Activated CD4-positive, alpha-beta T cell treated with anti-CD3 and anti-CD28 coated beads, Interleukin-2, amount 50 U/mL, for 48 hours (primary cell): ENCODE measurements around the gene DIP2B.
"Not testable (repeated sequence)": the region's sequence is repeated elsewhere in the genome, so short reads cannot be mapped to it uniquely, and the experiment has no call there.

ENCODE experiments used
- DNase-seq, 2 experiments: peaks; one replicate each; pipeline ENCODE4 v3.0.0-alpha.2; 2020

DIP2B gene, protein sequence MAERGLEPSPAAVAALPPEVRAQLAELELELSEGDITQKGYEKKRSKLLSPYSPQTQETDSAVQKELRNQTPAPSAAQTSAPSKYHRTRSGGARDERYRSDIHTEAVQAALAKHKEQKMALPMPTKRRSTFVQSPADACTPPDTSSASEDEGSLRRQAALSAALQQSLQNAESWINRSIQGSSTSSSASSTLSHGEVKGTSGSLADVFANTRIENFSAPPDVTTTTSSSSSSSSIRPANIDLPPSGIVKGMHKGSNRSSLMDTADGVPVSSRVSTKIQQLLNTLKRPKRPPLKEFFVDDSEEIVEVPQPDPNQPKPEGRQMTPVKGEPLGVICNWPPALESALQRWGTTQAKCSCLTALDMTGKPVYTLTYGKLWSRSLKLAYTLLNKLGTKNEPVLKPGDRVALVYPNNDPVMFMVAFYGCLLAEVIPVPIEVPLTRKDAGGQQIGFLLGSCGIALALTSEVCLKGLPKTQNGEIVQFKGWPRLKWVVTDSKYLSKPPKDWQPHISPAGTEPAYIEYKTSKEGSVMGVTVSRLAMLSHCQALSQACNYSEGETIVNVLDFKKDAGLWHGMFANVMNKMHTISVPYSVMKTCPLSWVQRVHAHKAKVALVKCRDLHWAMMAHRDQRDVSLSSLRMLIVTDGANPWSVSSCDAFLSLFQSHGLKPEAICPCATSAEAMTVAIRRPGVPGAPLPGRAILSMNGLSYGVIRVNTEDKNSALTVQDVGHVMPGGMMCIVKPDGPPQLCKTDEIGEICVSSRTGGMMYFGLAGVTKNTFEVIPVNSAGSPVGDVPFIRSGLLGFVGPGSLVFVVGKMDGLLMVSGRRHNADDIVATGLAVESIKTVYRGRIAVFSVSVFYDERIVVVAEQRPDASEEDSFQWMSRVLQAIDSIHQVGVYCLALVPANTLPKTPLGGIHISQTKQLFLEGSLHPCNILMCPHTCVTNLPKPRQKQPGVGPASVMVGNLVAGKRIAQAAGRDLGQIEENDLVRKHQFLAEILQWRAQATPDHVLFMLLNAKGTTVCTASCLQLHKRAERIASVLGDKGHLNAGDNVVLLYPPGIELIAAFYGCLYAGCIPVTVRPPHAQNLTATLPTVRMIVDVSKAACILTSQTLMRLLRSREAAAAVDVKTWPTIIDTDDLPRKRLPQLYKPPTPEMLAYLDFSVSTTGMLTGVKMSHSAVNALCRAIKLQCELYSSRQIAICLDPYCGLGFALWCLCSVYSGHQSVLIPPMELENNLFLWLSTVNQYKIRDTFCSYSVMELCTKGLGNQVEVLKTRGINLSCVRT (N-terminal part only)

DNA sequence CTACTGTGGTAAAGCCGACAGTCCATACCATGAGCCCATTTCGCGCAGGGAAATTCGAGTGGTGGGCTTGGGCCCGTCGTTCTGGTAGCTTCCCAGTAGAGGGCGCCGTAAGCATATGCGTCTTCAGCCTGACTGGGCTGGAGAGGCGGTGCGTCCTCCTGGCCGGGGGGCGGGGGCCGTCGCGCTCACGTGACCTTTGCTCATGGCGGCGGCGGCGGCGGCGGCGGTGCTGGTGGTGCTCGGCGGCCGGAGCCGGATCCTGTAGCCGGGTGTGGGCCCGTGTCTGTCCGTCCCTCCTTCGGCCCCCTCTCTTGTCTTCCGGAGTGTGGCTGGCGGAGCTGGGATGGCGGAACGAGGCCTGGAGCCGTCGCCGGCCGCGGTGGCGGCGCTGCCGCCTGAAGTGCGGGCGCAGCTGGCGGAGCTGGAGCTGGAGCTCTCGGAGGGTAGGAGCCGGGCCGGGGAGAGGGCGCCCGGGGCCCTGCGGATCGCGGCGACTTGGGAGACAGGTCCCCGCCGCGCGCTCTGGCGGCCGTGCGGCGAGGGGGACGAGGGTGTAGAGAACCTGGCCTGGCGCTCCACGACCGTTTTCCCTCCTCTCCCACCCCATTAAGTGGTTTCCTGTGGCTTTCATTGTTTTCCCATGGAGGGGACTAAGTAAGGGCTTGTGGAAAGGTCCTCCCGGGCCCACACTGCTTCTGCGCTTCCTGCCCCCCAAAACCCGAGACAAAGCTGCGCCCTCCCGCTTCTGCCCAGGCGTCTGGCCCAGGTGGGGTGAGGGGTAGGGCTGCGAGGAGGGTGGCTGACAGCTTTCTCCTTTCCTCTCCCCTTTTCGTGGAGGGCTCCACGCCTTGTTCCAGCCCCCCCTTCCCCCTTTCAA lies at the start of gene DIP2B:
Gene DIP2B (plus strand): TSS at position 188 of the 877 bp plus-strand sequence. CDS start 156 bp downstream, at position 344.
- DNase-seq: peak; percentile 97 to 98

DNA sequence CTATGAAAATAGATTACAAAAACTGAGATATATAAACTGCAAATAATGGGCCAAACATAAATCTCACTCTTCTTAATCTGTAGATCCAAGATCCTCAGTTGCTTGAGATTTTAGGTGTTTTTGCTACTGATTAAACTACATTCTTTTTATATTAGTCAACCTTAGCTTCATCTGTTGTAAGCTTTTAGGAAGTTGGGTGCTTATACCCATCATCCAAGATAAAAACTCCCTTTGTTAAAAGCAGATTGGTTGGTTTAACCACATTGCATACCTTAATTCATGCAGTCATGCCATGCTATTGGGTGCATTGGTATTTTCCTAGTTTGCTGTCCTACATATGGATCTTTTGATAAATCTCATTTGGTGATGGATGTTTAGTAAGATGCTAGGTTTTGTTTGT lies 46.2 kb upstream of the DIP2B start:
- DNase-seq: no peak

DNA sequence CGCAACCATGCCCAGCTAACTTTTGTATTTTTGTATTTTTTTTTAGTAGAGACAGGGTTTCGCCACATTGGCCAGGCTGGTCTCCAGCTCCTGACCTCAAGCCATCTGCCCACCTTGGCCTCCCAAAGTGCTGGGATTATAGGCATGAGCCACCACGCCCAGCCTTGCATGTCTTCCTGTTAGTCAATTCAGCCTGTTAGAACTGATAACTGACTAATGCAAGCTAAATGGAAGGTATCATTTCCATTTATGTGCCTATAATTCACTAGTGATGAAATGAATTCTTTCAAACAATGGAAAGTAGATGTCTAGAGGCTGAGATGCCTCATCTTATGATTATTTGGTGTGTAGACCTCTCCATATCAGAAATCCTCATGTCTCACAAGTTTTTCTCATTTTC lies 37.3 kb upstream of the DIP2B start:
- DNase-seq: no peak

DNA sequence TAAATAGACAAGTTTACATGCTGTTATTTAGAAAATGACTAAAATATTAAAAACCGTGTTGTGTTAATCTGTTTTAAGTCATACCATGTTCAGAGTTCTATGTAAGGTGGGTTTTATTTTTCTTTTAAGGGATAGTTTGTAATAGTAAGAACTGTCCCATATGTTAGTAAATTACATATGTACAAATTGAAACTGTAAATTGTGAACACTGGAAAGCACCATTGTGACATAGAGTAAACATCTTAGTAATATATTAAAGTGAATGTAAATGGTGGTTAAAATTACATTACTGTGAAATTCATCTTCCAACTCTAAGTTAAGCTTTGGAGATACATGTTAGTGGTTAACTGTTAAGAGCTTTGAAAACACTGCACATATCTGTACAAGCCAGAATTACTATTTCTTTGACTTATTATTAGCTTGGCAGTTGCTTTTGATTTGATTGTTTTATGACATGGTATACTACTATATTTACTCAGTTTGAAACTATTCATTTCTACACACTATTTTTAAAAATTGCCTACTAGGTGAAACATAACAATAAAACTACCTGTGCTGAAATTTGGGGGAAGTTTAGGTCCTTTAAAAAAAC lies 27.4 kb upstream of the DIP2B start:
- no peak for DNase-seq

DNA sequence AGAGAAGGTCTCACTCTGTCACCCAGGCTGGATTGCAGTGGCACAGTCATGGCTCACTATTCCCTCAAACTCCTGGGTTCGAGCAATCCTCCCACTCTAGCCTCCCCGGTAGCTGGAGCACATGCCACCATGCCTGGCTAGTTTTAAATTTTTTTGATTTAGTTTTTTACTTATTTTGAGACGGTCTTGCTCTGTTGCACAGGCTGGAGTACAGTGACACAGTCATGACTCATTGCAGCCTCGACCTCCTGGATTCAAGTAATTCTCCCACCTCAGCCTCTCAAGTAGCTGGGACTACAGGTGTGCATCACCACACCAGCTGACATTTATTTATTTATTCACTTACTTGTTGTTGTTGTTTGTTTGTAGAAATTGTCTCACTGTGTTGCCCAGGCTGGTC lies 22.2 kb upstream of the DIP2B start:
- no peak for DNase-seq

DNA sequence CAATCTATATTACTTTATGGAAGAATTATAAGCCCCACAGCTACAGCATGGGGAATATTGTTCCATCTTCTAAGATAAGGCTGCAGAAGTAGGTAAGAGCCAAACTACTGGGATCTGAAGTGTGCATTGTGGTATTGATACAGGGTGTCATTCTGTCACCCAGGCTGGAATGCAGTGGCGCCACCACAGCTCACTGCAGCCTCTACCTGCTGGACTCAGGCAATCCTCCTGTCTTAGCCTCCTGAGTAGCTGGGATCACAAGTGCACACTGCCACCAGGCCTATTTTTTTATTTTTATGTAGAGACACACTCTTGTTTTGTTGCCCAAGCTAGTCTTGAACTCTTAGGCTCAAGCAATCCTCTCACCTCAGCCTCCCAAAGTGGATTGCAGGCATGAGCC lies 21.3 kb upstream of the DIP2B start:
- no peak for DNase-seq

DNA sequence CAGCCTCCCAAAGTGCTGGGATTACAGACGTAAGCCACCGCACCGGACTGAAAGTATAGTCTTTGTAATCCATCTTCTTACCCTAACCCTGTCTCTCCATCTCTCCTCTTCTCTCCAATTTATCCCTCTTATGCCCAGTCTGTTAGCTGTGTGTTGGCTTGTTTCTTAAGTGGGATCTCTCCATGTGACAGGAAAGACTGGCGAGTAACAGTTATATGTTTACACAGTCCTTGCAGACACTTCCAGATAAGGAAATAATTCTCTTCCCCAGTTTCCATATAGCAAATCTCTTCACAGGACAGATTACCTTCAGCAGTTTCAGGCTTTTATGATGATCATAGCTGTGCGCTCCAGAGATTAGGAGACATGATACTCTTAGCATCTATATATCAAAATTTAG lies 16.0 kb upstream of the DIP2B start:
- DNase-seq: no peak

DNA sequence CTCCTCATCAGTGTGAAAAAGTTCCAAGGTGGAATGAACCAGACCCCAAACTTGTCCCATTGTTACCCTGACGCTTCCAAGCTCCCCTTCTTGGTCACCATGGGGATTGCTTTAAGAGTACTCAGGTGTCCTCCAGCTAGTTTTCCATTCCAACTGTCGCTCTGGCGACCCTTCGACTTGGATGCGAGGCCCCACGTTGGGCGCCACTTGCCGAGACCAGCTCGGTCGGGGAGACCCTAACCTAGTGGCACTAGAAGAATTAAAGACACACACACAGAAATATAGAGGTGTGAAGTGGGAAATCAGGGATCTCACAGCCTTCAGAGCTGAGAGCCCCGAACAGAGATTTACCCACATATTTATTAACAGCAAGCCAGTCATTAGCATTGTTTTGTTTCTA lies 6.7 kb upstream of the DIP2B start:
- DNase-seq: not testable (repeated sequence)

DNA sequence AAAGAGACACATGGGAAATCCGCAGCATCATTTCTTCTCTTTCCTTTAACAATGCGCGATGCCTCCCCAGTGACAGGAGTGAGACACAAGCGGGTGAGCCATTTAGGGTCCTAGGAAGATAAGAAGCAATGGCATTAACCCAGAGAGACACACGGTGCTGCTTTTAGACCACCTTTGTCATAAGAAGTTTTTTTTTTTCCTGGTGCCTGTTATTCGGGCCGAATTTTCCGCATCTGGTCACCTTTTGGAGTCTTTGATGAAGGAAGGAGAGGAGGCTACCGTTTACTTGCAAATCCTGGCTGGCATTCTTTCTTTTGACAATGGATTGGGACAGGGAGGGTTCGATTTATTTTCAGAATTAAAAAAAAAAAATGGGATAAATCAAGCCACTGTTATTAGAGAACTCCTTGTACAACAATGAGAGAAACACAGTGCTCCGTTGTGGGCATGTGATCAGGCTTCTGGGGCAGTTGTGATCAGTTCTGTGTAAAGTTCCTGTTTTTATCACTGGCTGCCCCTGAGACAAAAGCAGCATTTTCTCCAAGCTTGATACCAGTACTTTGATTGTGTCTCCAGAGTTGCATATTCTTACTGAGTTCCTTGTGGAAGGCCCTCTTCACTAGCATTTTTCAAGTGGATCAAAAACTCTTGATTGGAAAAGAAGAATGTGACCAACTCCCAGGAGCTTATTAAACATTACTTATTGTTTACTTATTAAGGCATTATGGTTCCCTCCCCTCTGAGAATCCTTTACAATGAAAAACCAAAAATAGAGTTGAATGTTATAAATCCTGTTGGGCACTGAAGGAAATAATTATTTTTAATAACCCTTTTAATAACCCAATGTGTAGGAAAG lies 1.1 kb downstream of the DIP2B start:
- DNase-seq: no peak

DNA sequence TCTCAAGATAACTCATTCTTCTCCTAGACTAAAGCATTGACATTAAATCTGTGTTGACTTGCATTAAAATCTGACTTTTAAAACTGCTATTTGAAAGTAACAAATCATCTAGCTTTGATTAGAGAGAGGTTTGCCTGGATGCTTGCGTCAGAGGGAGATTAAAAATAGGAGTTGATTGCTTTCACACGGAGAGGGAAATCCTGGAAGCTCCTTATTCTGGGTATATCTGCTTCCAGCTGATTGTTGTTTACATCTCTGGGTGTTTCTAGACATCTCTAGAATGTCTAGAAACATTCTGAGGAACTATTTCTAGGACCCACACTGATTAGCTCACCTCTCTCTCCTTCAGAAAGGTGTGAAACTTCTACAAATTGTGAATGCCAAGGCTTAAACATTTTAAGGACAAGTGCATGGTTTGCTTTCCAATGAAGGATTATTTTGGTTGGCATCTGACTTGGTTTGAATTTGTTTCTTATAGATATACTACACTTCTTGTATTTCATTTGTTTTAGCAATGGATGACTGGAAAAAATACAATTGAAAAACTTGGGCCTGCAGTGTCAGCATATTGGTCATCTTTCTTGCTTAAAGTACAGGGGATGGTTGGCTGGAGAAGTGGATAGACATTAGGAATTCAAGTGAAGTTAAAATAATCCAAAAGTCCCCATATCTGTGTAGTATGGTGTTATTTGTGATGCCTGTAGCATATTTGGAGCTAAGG lies 2.1 kb downstream of the DIP2B start:
- DNase-seq: no peak

DNA sequence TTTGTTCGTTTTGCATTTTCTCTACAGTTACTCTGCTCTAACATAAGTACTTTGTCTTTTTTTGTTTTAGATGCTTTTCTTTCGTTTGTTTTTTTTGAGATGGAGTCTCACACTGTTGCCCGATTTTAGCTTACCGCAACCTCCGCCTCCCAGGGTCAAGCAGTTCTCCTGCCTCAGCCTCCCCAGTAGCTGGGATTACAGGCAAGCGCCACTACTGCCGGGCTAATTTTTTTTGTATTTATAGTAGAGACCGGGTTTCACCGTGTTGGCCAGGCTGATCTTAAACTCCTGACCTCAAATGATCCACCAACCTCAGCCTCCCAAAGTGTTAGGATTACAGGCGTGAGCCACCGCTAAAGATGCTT lies 2.7 kb downstream of the DIP2B start:
- DNase-seq: no peak

DNA sequence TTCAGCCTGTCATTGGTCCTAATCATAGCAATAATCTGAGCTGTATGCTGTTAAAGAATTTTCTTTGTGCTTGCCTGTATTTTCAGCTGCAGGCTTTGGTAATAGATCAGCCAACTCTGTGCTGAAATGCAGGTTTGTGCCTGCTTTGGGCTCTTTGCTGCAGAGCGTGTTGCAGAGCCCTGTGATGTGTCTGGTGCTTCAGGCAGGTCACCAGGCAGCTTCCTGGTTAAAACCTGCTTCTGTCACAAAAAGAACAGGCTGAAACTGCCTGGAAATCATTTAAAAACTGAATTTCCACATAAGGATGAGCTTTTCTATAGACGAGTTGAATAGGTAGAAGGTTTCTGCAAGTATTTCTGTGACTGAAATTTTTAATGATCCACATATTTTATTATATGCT lies 3.1 kb downstream of the DIP2B start:
- no peak for DNase-seq

DNA sequence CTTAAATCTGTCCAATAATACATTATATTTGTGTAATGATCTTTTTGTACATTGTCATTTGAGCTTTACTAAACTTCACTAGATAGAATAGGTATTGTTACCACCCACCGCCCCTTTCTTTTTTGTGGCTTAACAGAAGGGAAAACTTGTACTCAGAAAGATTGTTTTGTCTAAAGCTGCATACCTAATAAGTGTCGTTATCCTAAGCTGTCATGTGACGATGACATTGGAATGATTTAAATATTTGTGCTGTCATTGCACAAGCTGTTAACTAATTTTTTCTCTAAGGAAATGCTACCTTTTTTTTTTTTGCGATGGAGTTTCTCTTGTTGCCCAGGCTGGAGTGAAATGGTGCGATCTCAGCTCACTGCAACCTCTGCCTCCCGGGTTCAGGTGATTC lies 3.6 kb downstream of the DIP2B start:
- no peak for DNase-seq

DNA sequence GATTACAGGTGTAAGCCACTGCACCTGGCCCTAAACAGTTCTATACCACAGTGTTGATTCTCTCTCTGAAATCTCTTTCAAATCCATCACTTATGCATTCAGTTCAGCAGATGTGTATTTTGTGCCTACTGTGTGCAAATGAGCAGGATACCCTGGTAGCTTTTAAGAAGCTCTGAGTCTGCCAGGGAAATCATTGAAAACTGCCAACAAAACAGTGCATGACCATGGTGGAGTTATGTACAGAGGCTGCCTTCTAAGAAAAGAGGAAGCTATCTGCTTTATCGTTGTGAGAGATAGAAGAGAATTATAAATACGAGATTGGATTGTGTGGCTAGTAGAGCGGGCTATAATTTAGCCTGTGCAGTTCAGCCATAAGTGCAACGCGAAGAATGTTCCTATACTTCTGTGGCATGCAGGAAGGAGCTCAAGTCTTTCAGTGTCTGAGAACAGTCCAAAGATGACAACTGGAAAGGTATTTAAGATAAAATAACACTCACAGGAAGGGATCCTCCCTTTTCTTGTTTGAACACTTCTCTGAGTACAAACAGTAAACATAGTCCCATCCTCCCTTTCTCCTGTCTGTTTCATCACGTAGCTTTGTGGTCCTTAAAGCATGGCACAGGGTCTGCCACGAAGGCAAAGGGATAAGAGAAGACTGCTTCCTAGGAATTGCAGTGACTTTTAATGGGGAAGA lies 4.3 kb downstream of the DIP2B start:
- DNase-seq: no peak

DNA sequence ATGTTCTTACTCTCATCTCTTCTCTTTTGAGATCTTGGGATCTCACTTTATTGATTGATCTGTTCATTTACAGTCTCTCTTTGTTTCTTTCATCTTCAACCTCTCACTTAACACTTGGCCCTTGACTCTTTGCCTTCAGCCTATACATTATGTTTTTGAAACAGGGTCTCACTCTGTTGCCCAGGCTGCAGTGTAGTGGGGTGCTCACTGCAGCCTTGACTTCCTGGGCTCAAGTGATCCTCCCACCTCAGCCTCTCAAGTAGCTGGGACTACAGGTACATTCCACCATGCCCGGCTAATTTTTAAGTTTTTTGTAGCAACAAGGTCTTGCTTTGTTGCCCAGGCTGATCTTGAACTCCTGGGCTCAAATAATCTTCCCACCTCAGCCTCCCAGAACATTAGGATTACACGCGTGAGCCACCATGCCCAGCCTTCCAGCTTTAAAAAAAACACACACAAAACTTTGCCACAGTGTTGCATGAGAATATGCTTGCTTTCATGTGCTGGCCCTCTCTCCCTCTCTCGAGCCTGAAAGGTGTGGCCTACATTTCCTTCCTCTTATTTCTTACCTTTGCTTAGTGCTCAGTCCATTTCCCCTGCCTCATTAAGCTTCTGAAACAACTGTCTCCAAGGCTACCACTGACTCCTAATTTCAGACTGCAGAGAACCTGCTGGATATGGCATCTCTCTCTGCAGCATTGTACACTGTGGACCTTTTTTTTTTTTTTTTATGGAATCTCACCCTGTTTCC lies 9.9 kb downstream of the DIP2B start:
- no peak for DNase-seq

DNA sequence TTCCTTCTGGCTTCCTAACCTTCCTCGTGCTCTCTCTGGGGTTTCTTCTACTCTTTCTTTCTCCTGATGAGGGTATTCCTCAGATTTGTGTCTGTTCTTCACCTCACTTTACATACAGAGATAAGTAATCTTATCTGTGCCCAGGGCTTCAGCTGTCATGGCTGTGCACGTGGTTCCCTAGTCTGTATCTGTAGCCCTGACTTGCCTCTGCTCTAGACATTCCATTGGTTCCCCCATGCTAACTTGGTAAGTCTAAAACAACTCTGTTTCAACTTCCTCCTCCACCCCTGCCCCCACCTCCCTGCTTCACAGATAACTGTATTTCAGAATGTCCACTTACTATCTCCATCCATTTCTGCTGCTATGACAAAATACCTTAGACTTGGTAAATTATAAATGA lies 10.8 kb downstream of the DIP2B start:
- DNase-seq: no peak

DNA sequence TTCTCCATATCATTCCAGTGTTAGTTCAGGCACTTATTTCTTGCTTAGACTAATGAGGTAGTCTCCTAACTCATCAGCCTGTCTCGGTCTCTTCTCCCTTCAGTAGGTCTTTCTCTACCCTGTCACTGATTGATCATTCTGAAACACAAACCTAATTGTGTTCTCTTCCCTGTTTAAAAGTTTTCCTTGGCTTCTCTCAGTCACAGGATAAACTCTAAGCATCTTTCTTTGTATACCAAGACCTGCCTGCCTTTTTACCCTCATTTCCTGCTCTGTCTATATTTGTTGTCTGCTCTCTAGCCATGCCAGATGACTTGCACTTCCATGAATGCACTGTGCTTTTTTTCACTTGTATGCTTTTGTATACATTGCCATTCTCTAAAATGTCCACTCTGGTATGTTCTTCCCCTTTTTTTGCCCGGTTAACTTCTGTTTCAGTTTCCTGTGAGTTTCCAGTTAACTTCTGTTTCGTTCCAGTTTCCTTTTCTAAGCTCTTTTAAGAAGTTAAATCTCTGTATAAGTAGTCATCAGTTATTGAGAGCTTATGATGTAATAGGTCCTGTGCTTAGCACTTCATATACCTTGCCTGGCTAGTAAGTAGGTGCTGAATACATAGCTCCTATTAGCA lies 12.8 kb downstream of the DIP2B start:
- DNase-seq: no peak

DNA sequence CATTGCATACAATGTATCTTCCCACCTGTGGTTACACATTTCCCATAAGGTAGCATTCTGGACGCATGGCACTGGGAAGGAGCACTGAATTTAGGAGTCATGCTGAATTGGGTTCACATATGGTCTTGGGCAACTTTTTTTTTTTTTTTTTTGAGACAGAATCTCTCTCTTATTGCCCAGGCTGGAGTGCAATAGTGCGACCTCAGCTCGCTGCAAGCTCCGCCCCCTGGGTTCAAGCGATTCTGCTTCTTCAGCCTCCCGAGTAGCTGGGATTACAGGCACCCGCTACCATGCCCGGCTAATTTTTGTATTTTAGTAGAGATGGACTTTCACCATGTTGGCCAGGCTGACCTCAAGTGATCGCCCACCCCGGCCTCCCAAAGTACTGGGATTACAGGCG lies 13.3 kb downstream of the DIP2B start:
- no peak for DNase-seq
